ENCODE data around the gene TNP2. TPM values are rescaled to one million over a fixed set of nuclear protein-coding genes. Genes with fewer than 3 reads are reported as not detected.

Gene TNP2
- polyA plus RNA-seq, 1 of the 3 experiments (the other 2 are of a cell fraction), result not detected

GRCh38 chr16:11308493-11309283 lies 39.6 kb upstream of the TNP2 start:
- WGBS (ENCODE audit: low lambda C conversion rate), result 80% methylated on average over 4 of the region's 15 CpGs
- H3K4me2 ChIP-seq, result no peak overlapping the region
- CTCF ChIA-PET, result interaction anchor here (0.9 to 1.2 kb wide), 3 partner anchors 11 to 345 kb away, joined by 3 read pairs; partner anchors contain the start of gene SOCS1

DNA sequence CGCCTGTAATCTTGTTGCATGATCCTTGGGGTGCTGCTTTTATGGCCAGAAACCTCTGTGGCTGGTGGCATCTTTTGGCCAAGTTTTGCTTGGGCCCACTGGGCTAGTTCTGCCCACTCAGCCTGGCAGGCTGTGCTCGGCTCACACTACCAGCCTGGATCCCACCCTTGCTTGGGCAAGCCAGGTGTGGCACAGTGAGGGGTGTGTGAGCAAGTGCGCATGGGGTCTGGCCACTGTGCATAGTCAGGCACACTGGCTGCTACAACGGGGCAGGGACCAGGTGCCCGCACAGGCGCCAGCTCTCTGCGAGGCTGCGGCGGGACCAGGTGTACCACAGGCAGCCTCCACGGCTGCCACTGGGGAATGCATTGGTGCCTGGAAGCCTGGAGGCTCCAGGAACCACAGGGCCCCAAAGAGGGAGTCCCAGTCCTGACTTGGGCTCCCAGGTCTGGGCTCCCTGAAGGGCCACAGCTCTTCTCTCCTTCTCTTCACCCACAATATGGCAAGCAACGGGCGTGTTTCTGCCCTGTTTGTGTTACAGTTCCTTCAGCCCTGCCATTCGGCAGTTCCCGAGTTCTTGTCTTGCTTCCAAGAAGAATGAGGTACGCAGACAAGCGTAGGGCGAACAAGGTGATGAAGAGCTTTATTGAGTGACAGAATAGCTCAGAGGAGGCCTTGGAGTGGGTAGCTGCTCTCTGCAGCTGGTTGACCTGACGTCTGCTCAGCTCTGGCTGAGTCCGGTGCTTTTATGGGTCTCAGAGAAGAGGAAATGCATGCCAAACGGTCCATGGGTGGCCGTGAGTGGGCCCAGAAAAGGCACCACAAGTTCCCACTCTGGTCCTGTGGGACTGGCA lies 38.7 kb upstream of the TNP2 start:
- Histone ChIP-seq H3K79me2 (ENCODE audit: insufficient read depth) (no peaks in the 10 kb centered on the region), H3K27ac (ENCODE audit: low read depth in 2 of 2, low read length in 1 of 2) (no peak overlapping the region), H4K20me1 (ENCODE audit: insufficient read depth) (no peaks in the 10 kb centered on the region), H3F3A (replicated peaks; ENCODE audit: insufficient read depth) (no peaks in the 10 kb centered on the region), H2AFZ (ENCODE audit: low read depth) (no peak overlapping the region), H3K36me3 (replicated peaks in 1 of 2; ENCODE audit: control insufficient read depth in 1 of 2, insufficient read depth in 2 of 2, low read length in 1 of 2) (no peaks in the 10 kb centered on the region), H3K9ac (no peak overlapping the region), H3K9me2 (no peaks in the 10 kb centered on the region), H3K4me3 (ENCODE audit: low read depth in 2 of 2, low read length in 1 of 2) (no peak overlapping the region), H3K27me3 (ENCODE audit: insufficient read depth) (no peaks in the 10 kb centered on the region), H3K4me1 (ENCODE audit: control insufficient read depth in 1 of 2, insufficient read depth in 2 of 2, low read depth in 1 of 2, low read length in 1 of 2) (peaks cover 0 to 17% of the 10 kb centered on the region in 2 experiments; a peak in 1 of 4 replicates), H3K9me3 (no peaks in the 10 kb centered on the region), H3K4me2 (no peak overlapping the region)
- WGBS (ENCODE audit: low lambda C conversion rate), result 90% methylated on average over 12 of the region's 21 CpGs
- TF ChIP-seq NRF1 (IDR thresholded peaks at IDR 0.05; ENCODE audit: low read depth, low read length) (no peak), NFIC (IDR thresholded peaks at IDR 0.05; ENCODE audit: borderline replicate concordance) (no peak), RXRA (IDR thresholded peaks at IDR 0.05; ENCODE audit: borderline replicate concordance, low read depth) (no peak), FOSL2 (IDR thresholded peaks at IDR 0.05; ENCODE audit: borderline replicate concordance, low read depth) (no peak), GABPA (IDR thresholded peaks at IDR 0.05; ENCODE audit: low read depth) (no peak), YY1 (IDR thresholded peaks at IDR 0.05; ENCODE audit: low read depth) (no peak), RCOR1 (IDR thresholded peaks at IDR 0.05; ENCODE audit: low read length) (no peak)
- TF ChIP-seq, protein P1, sequence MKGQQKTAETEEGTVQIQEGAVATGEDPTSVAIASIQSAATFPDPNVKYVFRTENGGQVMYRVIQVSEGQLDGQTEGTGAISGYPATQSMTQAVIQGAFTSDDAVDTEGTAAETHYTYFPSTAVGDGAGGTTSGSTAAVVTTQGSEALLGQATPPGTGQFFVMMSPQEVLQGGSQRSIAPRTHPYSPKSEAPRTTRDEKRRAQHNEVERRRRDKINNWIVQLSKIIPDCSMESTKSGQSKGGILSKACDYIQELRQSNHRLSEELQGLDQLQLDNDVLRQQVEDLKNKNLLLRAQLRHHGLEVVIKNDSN (IDR thresholded peaks at IDR 0.05; ENCODE audit: borderline replicate concordance, low read depth), result no peak
- ChIA-PET POLR2A (no interaction called here), CTCF (interaction anchor here (1.2 kb wide), 1 partner anchor 344 kb away, joined by 3 read pairs; no protein-coding TSS in a partner anchor)
- no peak for DNase-seq

More at GRCh38 chr16:11308493-11309283, 39.6 kb upstream of the TNP2 start:
- no peak for DNase-seq
- H3K4me1 ChIP-seq (ENCODE audit: control insufficient read depth in 1 of 2, insufficient read depth in 2 of 2, low read depth in 1 of 2, low read length in 1 of 2), result peaks cover 0 to 12% of the 10 kb centered on the region in 2 experiments; a peak in 1 of 4 replicates
- H3K9me2 ChIP-seq, result no peaks in the 10 kb centered on the region
- H3K27ac ChIP-seq (ENCODE audit: low read depth in 2 of 2, low read length in 1 of 2), result no peak overlapping the region
- no peak overlapping the region for H2AFZ ChIP-seq (ENCODE audit: low read depth)
- no peaks in the 10 kb centered on the region for H3K27me3 ChIP-seq (ENCODE audit: insufficient read depth)
- no peak for TF ChIP-seq EZH2phosphoT487 (IDR thresholded peaks at IDR 0.05; ENCODE audit: borderline replicate concordance, low read depth)
- TF ChIP-seq, protein P2, sequence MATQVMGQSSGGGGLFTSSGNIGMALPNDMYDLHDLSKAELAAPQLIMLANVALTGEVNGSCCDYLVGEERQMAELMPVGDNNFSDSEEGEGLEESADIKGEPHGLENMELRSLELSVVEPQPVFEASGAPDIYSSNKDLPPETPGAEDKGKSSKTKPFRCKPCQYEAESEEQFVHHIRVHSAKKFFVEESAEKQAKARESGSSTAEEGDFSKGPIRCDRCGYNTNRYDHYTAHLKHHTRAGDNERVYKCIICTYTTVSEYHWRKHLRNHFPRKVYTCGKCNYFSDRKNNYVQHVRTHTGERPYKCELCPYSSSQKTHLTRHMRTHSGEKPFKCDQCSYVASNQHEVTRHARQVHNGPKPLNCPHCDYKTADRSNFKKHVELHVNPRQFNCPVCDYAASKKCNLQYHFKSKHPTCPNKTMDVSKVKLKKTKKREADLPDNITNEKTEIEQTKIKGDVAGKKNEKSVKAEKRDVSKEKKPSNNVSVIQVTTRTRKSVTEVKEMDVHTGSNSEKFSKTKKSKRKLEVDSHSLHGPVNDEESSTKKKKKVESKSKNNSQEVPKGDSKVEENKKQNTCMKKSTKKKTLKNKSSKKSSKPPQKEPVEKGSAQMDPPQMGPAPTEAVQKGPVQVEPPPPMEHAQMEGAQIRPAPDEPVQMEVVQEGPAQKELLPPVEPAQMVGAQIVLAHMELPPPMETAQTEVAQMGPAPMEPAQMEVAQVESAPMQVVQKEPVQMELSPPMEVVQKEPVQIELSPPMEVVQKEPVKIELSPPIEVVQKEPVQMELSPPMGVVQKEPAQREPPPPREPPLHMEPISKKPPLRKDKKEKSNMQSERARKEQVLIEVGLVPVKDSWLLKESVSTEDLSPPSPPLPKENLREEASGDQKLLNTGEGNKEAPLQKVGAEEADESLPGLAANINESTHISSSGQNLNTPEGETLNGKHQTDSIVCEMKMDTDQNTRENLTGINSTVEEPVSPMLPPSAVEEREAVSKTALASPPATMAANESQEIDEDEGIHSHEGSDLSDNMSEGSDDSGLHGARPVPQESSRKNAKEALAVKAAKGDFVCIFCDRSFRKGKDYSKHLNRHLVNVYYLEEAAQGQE (IDR thresholded peaks at IDR 0.05; ENCODE audit: low read depth, low read length), result no peak
- H3K9ac ChIP-seq, result no peak overlapping the region
- H3K4me3 ChIP-seq (ENCODE audit: low read depth in 2 of 2, low read length in 1 of 2), result no peak overlapping the region
- POLR2A ChIA-PET, result no interaction called here
- H3K36me3 ChIP-seq (replicated peaks in 1 of 2; ENCODE audit: control insufficient read depth in 1 of 2, insufficient read depth in 2 of 2, low read length in 1 of 2), result no peaks in the 10 kb centered on the region
- no peaks in the 10 kb centered on the region for H3K9me3 ChIP-seq
- H4K20me1 ChIP-seq (ENCODE audit: insufficient read depth), result no peaks in the 10 kb centered on the region
- H3K79me2 ChIP-seq (ENCODE audit: insufficient read depth), result no peaks in the 10 kb centered on the region
- no peaks in the 10 kb centered on the region for H3F3A ChIP-seq (replicated peaks; ENCODE audit: insufficient read depth)

Data from SK-N-SH (cell line).